GM03348 (cell line): ENCODE results near the gene MASP1.

Experiments
- DNase-seq: peaks from one replicate; pipeline ENCODE4 v3.0.0; 2012; ENCODE audit warnings: low spot score

MASP1 gene

GRCh38 chr3:187185759-187186158 lies 105.8 kb downstream of the MASP1 start:
- DNase-seq: no peak
